Measurements from ENCODE around the gene ZNF791.

ZNF791 gene

GRCh38 chr19:12581100-12581499 is 29.6 kb upstream of the ZNF791 start:
- TF ChIP-seq ZNF274 (IDR thresholded peaks at IDR 0.05; ENCODE audit: low read depth, low read length) (peak; percentile 58), YY1 (IDR thresholded peaks at IDR 0.05; ENCODE audit: insufficient read depth, insufficient read length) (no peak), SUZ12 (IDR thresholded peaks at IDR 0.05; ENCODE audit: extremely low read depth, insufficient read depth, insufficient read length) (no peak)
- Histone ChIP-seq H3K9me3 (ENCODE audit: insufficient read depth, low read length) (peaks cover 62% of the 10 kb centered on the region), H3K4me1 (ENCODE audit: insufficient read depth, insufficient read length) (no peaks in the 10 kb centered on the region), H3K9ac (ENCODE audit: insufficient read length, low read depth) (no peak overlapping the region), H3K4me3 (ENCODE audit: insufficient read length, low read depth) (no peak overlapping the region), H3K36me3 (ENCODE audit: insufficient read depth, insufficient read length, low read length) (peaks cover 52% of the 10 kb centered on the region), H3K27me3 (ENCODE audit: insufficient read depth, insufficient read length) (no peaks in the 10 kb centered on the region)
- DNase-seq (ENCODE audit: low read depth, low spot score): no peak

- H3K4me1 ChIP-seq (ENCODE audit: insufficient read depth, insufficient read length): peaks cover 6% of the 10 kb centered on the region
- H3K36me3 ChIP-seq (ENCODE audit: insufficient read depth, insufficient read length, low read length): peaks cover 14% of the 10 kb centered on the region
- peak overlapping the region; percentile 70 for H3K9ac ChIP-seq (ENCODE audit: insufficient read length, low read depth)
- no peak for TF ChIP-seq YY1 (IDR thresholded peaks at IDR 0.05; ENCODE audit: insufficient read depth, insufficient read length)
- no peak for TF ChIP-seq SUZ12 (IDR thresholded peaks at IDR 0.05; ENCODE audit: extremely low read depth, insufficient read depth, insufficient read length)
- no peak for TF ChIP-seq ZNF274 (IDR thresholded peaks at IDR 0.05; ENCODE audit: low read depth, low read length)
- H3K4me3 ChIP-seq (ENCODE audit: insufficient read length, low read depth): peak overlapping the region; percentile 40
- H3K9me3 ChIP-seq (ENCODE audit: insufficient read depth, low read length): no peaks in the 10 kb centered on the region
- DNase-seq (ENCODE audit: low read depth, low spot score): no peak
- no peaks in the 10 kb centered on the region for H3K27me3 ChIP-seq (ENCODE audit: insufficient read depth, insufficient read length)
Measured at GRCh38 chr19:12596485-12596884, 14.2 kb upstream of the ZNF791 start.

GRCh38 chr19:12596927-12597548 is 13.7 kb upstream of the ZNF791 start:
- peak; percentile 44 for DNase-seq (ENCODE audit: low read depth, low spot score)
- Histone ChIP-seq H3K36me3 (ENCODE audit: insufficient read depth, insufficient read length, low read length) (peaks cover 14% of the 10 kb centered on the region), H3K9ac (ENCODE audit: insufficient read length, low read depth) (peak overlapping the region; percentile 70), H3K4me1 (ENCODE audit: insufficient read depth, insufficient read length) (peaks cover 6% of the 10 kb centered on the region), H3K9me3 (ENCODE audit: insufficient read depth, low read length) (no peaks in the 10 kb centered on the region), H3K4me3 (ENCODE audit: insufficient read length, low read depth) (peak overlapping the region; percentile 40), H3K27me3 (ENCODE audit: insufficient read depth, insufficient read length) (no peaks in the 10 kb centered on the region)
- no peak for TF ChIP-seq SUZ12 (IDR thresholded peaks at IDR 0.05; ENCODE audit: extremely low read depth, insufficient read depth, insufficient read length)

- no peaks in the 10 kb centered on the region for H3K9me3 ChIP-seq (ENCODE audit: insufficient read depth, low read length)
- H3K4me3 ChIP-seq (ENCODE audit: insufficient read length, low read depth): no peak overlapping the region
- no peak overlapping the region for H3K9ac ChIP-seq (ENCODE audit: insufficient read length, low read depth)
- H3K36me3 ChIP-seq (ENCODE audit: insufficient read depth, insufficient read length, low read length): peaks cover 20% of the 10 kb centered on the region
- H3K27me3 ChIP-seq (ENCODE audit: insufficient read depth, insufficient read length): no peaks in the 10 kb centered on the region
- no peak for TF ChIP-seq ZNF274 (IDR thresholded peaks at IDR 0.05; ENCODE audit: low read depth, low read length)
- TF ChIP-seq SUZ12 (IDR thresholded peaks at IDR 0.05; ENCODE audit: extremely low read depth, insufficient read depth, insufficient read length): no peak
- no peak for TF ChIP-seq YY1 (IDR thresholded peaks at IDR 0.05; ENCODE audit: insufficient read depth, insufficient read length)
- no peak for DNase-seq (ENCODE audit: low read depth, low spot score)
- peaks cover 6% of the 10 kb centered on the region for H3K4me1 ChIP-seq (ENCODE audit: insufficient read depth, insufficient read length)
Measured at GRCh38 chr19:12597594-12597993, 13.1 kb upstream of the ZNF791 start.

GRCh38 chr19:12603714-12604113 is 7.0 kb upstream of the ZNF791 start:
- H3K9ac ChIP-seq (ENCODE audit: insufficient read length, low read depth): no peak overlapping the region
- H3K27me3 ChIP-seq (ENCODE audit: insufficient read depth, insufficient read length): no peaks in the 10 kb centered on the region
- no peak for TF ChIP-seq ZNF274 (IDR thresholded peaks at IDR 0.05; ENCODE audit: low read depth, low read length)
- no peak for TF ChIP-seq YY1 (IDR thresholded peaks at IDR 0.05; ENCODE audit: insufficient read depth, insufficient read length)
- no peak for TF ChIP-seq SUZ12 (IDR thresholded peaks at IDR 0.05; ENCODE audit: extremely low read depth, insufficient read depth, insufficient read length)
- H3K4me3 ChIP-seq (ENCODE audit: insufficient read length, low read depth): no peak overlapping the region
- H3K9me3 ChIP-seq (ENCODE audit: insufficient read depth, low read length): no peaks in the 10 kb centered on the region
- H3K36me3 ChIP-seq (ENCODE audit: insufficient read depth, insufficient read length, low read length): peaks cover 39% of the 10 kb centered on the region
- no peak for DNase-seq (ENCODE audit: low read depth, low spot score)
- H3K4me1 ChIP-seq (ENCODE audit: insufficient read depth, insufficient read length): no peaks in the 10 kb centered on the region

GRCh38 chr19:12606796-12607195 is 3.9 kb upstream of the ZNF791 start:
- no peak for DNase-seq (ENCODE audit: low read depth, low spot score)
- H3K27me3 ChIP-seq (ENCODE audit: insufficient read depth, insufficient read length): no peaks in the 10 kb centered on the region
- TF ChIP-seq ZNF274 (IDR thresholded peaks at IDR 0.05; ENCODE audit: low read depth, low read length) (no peak), SUZ12 (IDR thresholded peaks at IDR 0.05; ENCODE audit: extremely low read depth, insufficient read depth, insufficient read length) (no peak), YY1 (IDR thresholded peaks at IDR 0.05; ENCODE audit: insufficient read depth, insufficient read length) (no peak)
- H3K36me3 ChIP-seq (ENCODE audit: insufficient read depth, insufficient read length, low read length): peaks cover 45% of the 10 kb centered on the region
- no peak overlapping the region for H3K9ac ChIP-seq (ENCODE audit: insufficient read length, low read depth)
- no peaks in the 10 kb centered on the region for H3K4me1 ChIP-seq (ENCODE audit: insufficient read depth, insufficient read length)
- no peaks in the 10 kb centered on the region for H3K9me3 ChIP-seq (ENCODE audit: insufficient read depth, low read length)
- no peak overlapping the region for H3K4me3 ChIP-seq (ENCODE audit: insufficient read length, low read depth)

- Histone ChIP-seq H3K4me1 (ENCODE audit: insufficient read depth, insufficient read length) (no peaks in the 10 kb centered on the region), H3K36me3 (ENCODE audit: insufficient read depth, insufficient read length, low read length) (peaks cover 47% of the 10 kb centered on the region), H3K9ac (ENCODE audit: insufficient read length, low read depth) (no peak overlapping the region), H3K9me3 (ENCODE audit: insufficient read depth, low read length) (no peaks in the 10 kb centered on the region), H3K4me3 (ENCODE audit: insufficient read length, low read depth) (no peak overlapping the region), H3K27me3 (ENCODE audit: insufficient read depth, insufficient read length) (no peaks in the 10 kb centered on the region)
- no peak for TF ChIP-seq YY1 (IDR thresholded peaks at IDR 0.05; ENCODE audit: insufficient read depth, insufficient read length)
- TF ChIP-seq ZNF274 (IDR thresholded peaks at IDR 0.05; ENCODE audit: low read depth, low read length): no peak
- no peak for TF ChIP-seq SUZ12 (IDR thresholded peaks at IDR 0.05; ENCODE audit: extremely low read depth, insufficient read depth, insufficient read length)
- DNase-seq (ENCODE audit: low read depth, low spot score): no peak
Measured at GRCh38 chr19:12607631-12608030, 3.1 kb upstream of the ZNF791 start.
